Stomach (tissue), 4 donors: ENCODE results near the gene GAS5.

Experiments used
- CTCF ChIP-seq, 7 experiments: fragments of 450-650 bp in 4 of 7; fragments of 200-600 bp in 3 of 7; sonication (generic) in 3 of 7; IDR thresholded peaks; one replicate each; pipeline ENCODE4 v1.5.1; 2016 to 2019; ENCODE audit warnings: antibody characterized with exemption in 7 of 7, control low read depth in 2 of 7, mild to moderate bottlenecking in 1 of 7
- EP300 ChIP-seq: sonication (generic); formaldehyde crosslinking; IDR thresholded peaks from one replicate; pipeline ENCODE4 v1.6.1; 2017; ENCODE audit warnings: antibody characterized with exemption
- POLR2A ChIP-seq, 4 donors: fragments of 450-650 bp; IDR thresholded peaks; one replicate each; pipeline ENCODE4 v1.6.1; 2016; ENCODE audit warnings: antibody characterized with exemption in 4 of 4, control low read depth in 2 of 4, mild to moderate bottlenecking in 1 of 4, moderate library complexity in 1 of 4
- POLR2AphosphoS5 ChIP-seq, 3 donors: sonication (generic); formaldehyde crosslinking; IDR thresholded peaks; one replicate each; pipeline ENCODE4 v1.6.1; 2016; ENCODE audit warnings: antibody characterized with exemption in 3 of 3

GRCh38 chr1:173856903-173857302 lies 10.9 kb downstream of the GAS5 start:
- TF ChIP-seq CTCF (IDR thresholded peaks at IDR 0.05): no peak
- TF ChIP-seq POLR2A (IDR thresholded peaks at IDR 0.05): no peak
- no peak for TF ChIP-seq POLR2AphosphoS5 (IDR thresholded peaks at IDR 0.05)
- TF ChIP-seq EP300: no peak
